CD14-positive monocyte (primary cell): ENCODE results near the gene COPS4. TPM values are rescaled to one million over a fixed set of nuclear protein-coding genes. Genes with fewer than 3 reads are reported as not detected.
"Not testable (repeated sequence)": the region's sequence is repeated elsewhere in the genome, so short reads cannot be mapped to it uniquely, and the experiment has no call there.

Experiments used
- DNase-seq, 3 donors: peaks; one replicate each; pipeline ENCODE4 v3.0.0-alpha.2; 2011 to 2022
- H2AFZ ChIP-seq: 2 replicates; pipeline ENCODE4 v1.6.0; 2012; ENCODE audit warnings: mild to moderate bottlenecking, low read depth, low read length, inconsistent platforms; ENCODE audit not compliant: insufficient read depth, poor library complexity, severe bottlenecking
- H3K27ac ChIP-seq, 2 donors: 1 replicate in 1 of 2; 2 replicates in 1 of 2; pipeline ENCODE4 v1.5.1; 2012 to 2013; ENCODE audit warnings: low read length in 2 of 2, control low read depth in 1 of 2, inconsistent platforms in 1 of 2, low read depth in 1 of 2, mild to moderate bottlenecking in 1 of 2
- H3K27me3 ChIP-seq, 2 donors: one replicate each; pipeline versions ENCODE4 v1.6.0 to v1.6.1; 2011 to 2013; ENCODE audit warnings: low read length in 2 of 2; ENCODE audit not compliant: control insufficient read depth in 2 of 2, insufficient read depth in 2 of 2
- H3K36me3 ChIP-seq, 2 donors: replicated peaks in 1 of 2; 1 replicate in 1 of 2; 2 replicates in 1 of 2; pipeline versions ENCODE4 v1.5.1 to v1.6.1; 2012 to 2013; ENCODE audit warnings: low read length in 2 of 2, control low read depth in 1 of 2, inconsistent platforms in 1 of 2, mild to moderate bottlenecking in 1 of 2; ENCODE audit not compliant: insufficient read depth in 2 of 2, control insufficient read depth in 1 of 2
- H3K4me1 ChIP-seq, 2 donors: 1 replicate in 1 of 2; 2 replicates in 1 of 2; pipeline versions ENCODE4 v1.5.1 to v1.6.1; 2012 to 2013; ENCODE audit warnings: low read length in 2 of 2, control low read depth in 1 of 2, inconsistent platforms in 1 of 2, mild to moderate bottlenecking in 1 of 2, moderate library complexity in 1 of 2; ENCODE audit not compliant: insufficient read depth in 2 of 2, control insufficient read depth in 1 of 2
- H3K4me2 ChIP-seq: replicated peaks from 2 replicates; pipeline ENCODE3; 2012; ENCODE audit warnings: low read length, moderate library complexity, mild to moderate bottlenecking; ENCODE audit not compliant: poor library complexity, severe bottlenecking; ENCODE audit errors: extremely low read depth
- H3K4me3 ChIP-seq, 3 experiments: fragments of 200-600 bp in 1 of 3; sonication (generic) in 1 of 3; replicated peaks in 1 of 3; 1 replicate in 2 of 3; 2 replicates in 1 of 3; pipeline ENCODE4 v1.5.1; 2011 to 2013; ENCODE audit warnings: low read length in 3 of 3, mild to moderate bottlenecking in 3 of 3, control low read depth in 2 of 3, low read depth in 2 of 3, inconsistent platforms in 1 of 3, moderate library complexity in 1 of 3
- H3K79me2 ChIP-seq: 2 replicates; pipeline ENCODE4 v1.6.0; 2012; ENCODE audit warnings: mild to moderate bottlenecking, control low read depth, inconsistent platforms, low read length, moderate library complexity; ENCODE audit not compliant: insufficient read depth
- H3K9ac ChIP-seq: 2 replicates; pipeline ENCODE4 v1.6.0; 2017; ENCODE audit warnings: low read length, mild to moderate bottlenecking; ENCODE audit not compliant: insufficient read depth, poor library complexity, severe bottlenecking
- H3K9me3 ChIP-seq, 2 donors: replicated peaks in 1 of 2; 1 replicate in 1 of 2; 2 replicates in 1 of 2; pipeline versions ENCODE4 v1.5.1 to v1.6.1; 2012 to 2013; ENCODE audit warnings: low read length in 2 of 2, control low read depth in 1 of 2; ENCODE audit not compliant: control insufficient read depth in 1 of 2, insufficient read depth in 1 of 2
- H4K20me1 ChIP-seq: 2 replicates; pipeline ENCODE4 v1.6.0; 2012; ENCODE audit warnings: mild to moderate bottlenecking, low read length, control low read depth, moderate library complexity; ENCODE audit not compliant: insufficient read depth
- H3K27ac Mint-ChIP-seq, 7 donors: one replicate each; pipeline ENCODE4 v1.8.0; 2020; ENCODE audit warnings: mild to moderate bottlenecking in 7 of 7, mixed read lengths in 7 of 7, moderate library complexity in 6 of 7, inconsistent platforms in 2 of 7
- H3K27me3 Mint-ChIP-seq, 3 donors: one replicate each; pipeline ENCODE4 v1.8.0; 2021 to 2022; ENCODE audit warnings: low read depth in 3 of 3, mild to moderate bottlenecking in 3 of 3, mixed read lengths in 3 of 3, moderate library complexity in 3 of 3, inconsistent platforms in 1 of 3
- H3K36me3 Mint-ChIP-seq, 2 donors: one replicate each; pipeline ENCODE4 v1.8.0; 2020; ENCODE audit warnings: mixed read lengths in 2 of 2, inconsistent platforms in 1 of 2, mild to moderate bottlenecking in 1 of 2
- H3K4me1 Mint-ChIP-seq: one replicate; pipeline ENCODE4 v1.8.0; 2020; ENCODE audit warnings: mild to moderate bottlenecking, mixed read lengths
- H3K4me3 Mint-ChIP-seq, 2 donors: one replicate each; pipeline ENCODE4 v1.8.0; 2020; ENCODE audit warnings: mild to moderate bottlenecking in 2 of 2, mixed read lengths in 2 of 2, moderate library complexity in 1 of 2
- H3K9me3 Mint-ChIP-seq, 7 donors: one replicate each; pipeline ENCODE4 v1.8.0; 2020 to 2022; ENCODE audit warnings: mixed read lengths in 7 of 7, mild to moderate bottlenecking in 6 of 7, moderate library complexity in 6 of 7, inconsistent platforms in 2 of 7
- WGBS: methylation state at CpG from one replicate; pipeline ENCODE4 v1.1.5; 2013; ENCODE audit warnings: missing lambda C conversion rate; ENCODE audit not compliant: insufficient coverage; 5-methylcytosine and 5-hydroxymethylcytosine counted together
- intact Hi-C, 2 donors: fragments of 100-400 bp; cut with micrococcal nuclease; formaldehyde crosslinking; loops; one replicate each; pipeline versions ENCODE4 v1.15.0 to v1.15.1; 2023
- polyA minus RNA-seq: library from RNA; depleted of rRNA, polyadenylated mRNA; stranded (reverse); fragments of >200 nt; gene quantifications from 2 replicates; pipeline ENCODE4 v1.2.3, GENCODE V29; 2012
- polyA plus RNA-seq, 3 donors: library from polyadenylated mRNA; depleted of rRNA in 1 of 3; unstranded in 2 of 3; stranded (reverse) in 1 of 3; fragments of 300-500 nt in 2 of 3; fragments of >200 nt in 1 of 3; fragmentation: Illumina TruSeq in 2 of 3; gene quantifications; 1 replicate in 2 of 3; 2 replicates in 1 of 3; pipeline ENCODE4 v1.2.3, GENCODE V29; 2012 to 2021
- total RNA-seq, 12 experiments: library from RNA in 1 of 12; stranded (reverse) in 1 of 12; fragments of 120-200 nt in 1 of 12; gene quantifications; one replicate each; pipeline ENCODE4 v1.2.4 and lab custom pipeline; 2013 to 2026; ENCODE audit warnings: mixed read lengths in 6 of 12, inconsistent platforms in 1 of 12
- TF ChIP-seq, protein P1 (sequence below): fragments of 200-600 bp; IDR thresholded peaks from one replicate; pipeline ENCODE4 v1.8.0; 2022; ENCODE audit warnings: antibody characterized with exemption, mild to moderate bottlenecking

COPS4 gene
- 46.1 TPM for total RNA-seq (2013)
- 10 to 100 TPM; 16.0 to 54.7 (median 54.5) TPM for polyA plus RNA-seq
- 19.0 and 28.8 TPM in 2 replicates for polyA minus RNA-seq
- 17.8 to 34.1 (median 27.1) reads per million in 11 experiments for total RNA-seq (lab: John Stamatoyannopoulos, UW)

DNA sequence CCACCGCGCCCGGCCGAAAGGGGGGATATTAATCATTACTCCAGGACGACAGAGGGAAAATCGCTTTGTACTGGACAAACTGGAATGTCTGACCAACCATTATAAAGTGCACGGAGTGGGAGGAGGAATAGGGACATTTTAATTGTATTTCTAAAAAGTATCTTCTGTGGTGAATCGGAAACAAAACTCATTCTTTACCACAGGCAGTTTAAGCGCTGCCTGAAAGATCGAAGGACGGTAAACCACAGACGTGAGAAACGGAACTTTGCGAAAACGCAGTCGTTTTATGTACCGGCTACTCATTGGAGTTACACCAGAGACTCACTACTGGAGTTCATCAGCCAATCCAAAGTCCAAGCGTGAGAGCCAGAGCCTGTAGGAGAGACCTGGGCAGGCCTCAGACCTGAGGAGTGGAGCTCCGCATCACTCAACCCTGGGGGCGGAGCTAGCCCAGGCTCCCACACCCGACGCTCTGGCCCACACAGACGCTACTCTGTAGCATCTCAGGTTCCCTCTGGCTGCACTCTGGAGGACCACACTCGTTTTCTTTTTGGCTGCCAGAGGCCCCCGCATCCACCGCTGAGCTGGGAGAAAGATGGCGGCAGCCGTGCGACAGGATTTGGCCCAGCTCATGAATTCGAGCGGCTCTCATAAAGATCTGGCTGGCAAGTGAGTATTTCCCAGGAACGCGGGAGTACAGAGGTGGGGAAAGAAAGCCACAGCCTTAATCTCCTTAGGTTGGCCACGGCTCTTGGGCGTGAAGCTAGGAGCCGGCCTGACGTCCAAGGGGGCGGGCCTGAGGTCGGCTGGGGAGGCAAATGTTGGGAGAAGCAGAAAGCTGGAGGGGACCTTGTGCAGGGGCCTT lies at the start of gene COPS4:
Gene COPS4, plus strand, starts transcription at position 554 of the 865 bp plus-strand sequence. Its CDS starts 42 bp downstream, at position 596.
- Histone ChIP-seq H3K79me2 (peaks cover 45% of the 10 kb centered on the region), H3K9me3 (no peaks in the 10 kb centered on the region), H3K27me3 (no peaks in the 10 kb centered on the region), H3K36me3 (no peaks in the 10 kb centered on the region), H3K27ac (peak within 1 kb of the TSS; percentile 85 to 88), H4K20me1 (no peaks in the 10 kb centered on the region), H3K4me1 (peaks cover 9 to 10% of the 10 kb centered on the region in 2 donors), H3K4me3 (peak within 1 kb of the TSS; percentile 72 to 89 (median 84)), H3K9ac (peak within 1 kb of the TSS; percentile 77), H3K4me2 (peak within 1 kb of the TSS; percentile 71), H2AFZ (peak within 1 kb of the TSS; percentile 83)
- H3K36me3 Mint-ChIP-seq: no peaks in the 10 kb centered on the region
- intact Hi-C loops: loop anchor here (1.0 to 10.0 kb wide), 3 partner anchors 22 to 420 kb away; partner anchors contain the start of genes HELQ (in 1 of the 2) and MRPS18C (in 1 of the 2)
- H3K27me3 Mint-ChIP-seq: no peaks in the 10 kb centered on the region
- WGBS: 0% methylated on average over 35 of the region's 39 CpGs
- H3K9me3 Mint-ChIP-seq: no peaks in the 10 kb centered on the region
- peaks cover 27% of the 10 kb centered on the region for H3K4me1 Mint-ChIP-seq
- peak within 1 kb of the TSS; percentile 99 for H3K4me3 Mint-ChIP-seq
- peak within 1 kb of the TSS; percentile 96 to 99 (median 98) for H3K27ac Mint-ChIP-seq
- TF ChIP-seq, protein P1, sequence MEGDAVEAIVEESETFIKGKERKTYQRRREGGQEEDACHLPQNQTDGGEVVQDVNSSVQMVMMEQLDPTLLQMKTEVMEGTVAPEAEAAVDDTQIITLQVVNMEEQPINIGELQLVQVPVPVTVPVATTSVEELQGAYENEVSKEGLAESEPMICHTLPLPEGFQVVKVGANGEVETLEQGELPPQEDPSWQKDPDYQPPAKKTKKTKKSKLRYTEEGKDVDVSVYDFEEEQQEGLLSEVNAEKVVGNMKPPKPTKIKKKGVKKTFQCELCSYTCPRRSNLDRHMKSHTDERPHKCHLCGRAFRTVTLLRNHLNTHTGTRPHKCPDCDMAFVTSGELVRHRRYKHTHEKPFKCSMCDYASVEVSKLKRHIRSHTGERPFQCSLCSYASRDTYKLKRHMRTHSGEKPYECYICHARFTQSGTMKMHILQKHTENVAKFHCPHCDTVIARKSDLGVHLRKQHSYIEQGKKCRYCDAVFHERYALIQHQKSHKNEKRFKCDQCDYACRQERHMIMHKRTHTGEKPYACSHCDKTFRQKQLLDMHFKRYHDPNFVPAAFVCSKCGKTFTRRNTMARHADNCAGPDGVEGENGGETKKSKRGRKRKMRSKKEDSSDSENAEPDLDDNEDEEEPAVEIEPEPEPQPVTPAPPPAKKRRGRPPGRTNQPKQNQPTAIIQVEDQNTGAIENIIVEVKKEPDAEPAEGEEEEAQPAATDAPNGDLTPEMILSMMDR: peak; percentile 44
- DNase-seq: peak; percentile 99 to 100 (median 99)

DNA sequence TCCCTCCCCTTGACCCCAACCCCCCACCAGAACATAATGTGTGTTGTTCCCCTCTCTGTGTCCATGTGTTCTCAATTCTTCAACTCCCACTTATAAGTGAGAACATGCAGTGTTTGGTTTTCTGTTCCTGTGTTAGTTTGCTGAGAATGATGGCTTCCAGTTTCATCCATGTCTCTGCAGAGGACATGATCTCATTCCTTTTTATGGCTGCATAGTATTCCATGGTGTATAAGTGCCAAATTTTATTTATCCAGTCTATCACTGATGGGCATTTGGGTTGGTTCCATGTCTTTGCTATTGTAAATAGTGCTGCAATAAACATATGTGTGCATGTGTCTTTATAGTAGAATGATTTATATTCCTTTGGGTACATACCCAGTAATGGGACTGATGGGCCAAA lies 47.5 kb upstream of the COPS4 start:
- H3K9me3 ChIP-seq, H3K9me3 Mint-ChIP-seq, intact Hi-C loops, H3K27me3 ChIP-seq, H3K27ac Mint-ChIP-seq, H3K27ac ChIP-seq, H4K20me1 ChIP-seq, DNase-seq, H3K27me3 Mint-ChIP-seq, H3K9ac ChIP-seq, H2AFZ ChIP-seq, H3K4me3 Mint-ChIP-seq, H3K4me3 ChIP-seq, H3K4me2 ChIP-seq: not testable (repeated sequence)
- Mint-ChIP-seq H3K4me1 (peaks cover 13% of the 10 kb centered on the region), H3K36me3 (peaks cover 11 to 13% of the 10 kb centered on the region in 2 donors)
- Histone ChIP-seq H3K4me1 (peaks cover 8 to 12% of the 10 kb centered on the region in 2 donors), H3K36me3 (peaks cover 8 to 17% of the 10 kb centered on the region in 2 donors), H3K79me2 (peaks cover 97% of the 10 kb centered on the region)
